ENCODE data around the gene PTPRN.

Gene PTPRN

DNA sequence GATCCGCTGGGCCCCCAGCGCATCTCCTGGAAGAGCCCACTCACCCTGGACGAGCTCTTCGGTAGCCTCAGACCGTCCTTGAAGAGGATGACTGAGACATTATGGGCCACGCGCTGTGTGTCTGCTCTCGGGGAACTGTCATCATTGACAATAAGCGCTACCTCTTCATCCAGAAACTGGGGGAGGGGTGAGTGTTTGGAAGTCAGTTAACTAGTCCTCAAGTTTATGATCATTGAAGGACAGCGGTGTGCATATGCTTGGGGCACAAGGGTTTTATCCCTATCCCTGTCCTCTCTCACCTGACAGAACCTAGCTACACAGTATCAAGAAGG is 63.3 kb downstream of the PTPRN start:
- Histone ChIP-seq H3K4me3 (ENCODE audit: low read depth, low read length) (peak overlapping the region; percentile 95), H3K9me3 (no peaks in the 10 kb centered on the region), H3K27me3 (no peaks in the 10 kb centered on the region), H3K36me3 (no peaks in the 10 kb centered on the region), H3K4me1 (peaks cover 15% of the 10 kb centered on the region)
- DNase-seq: no peak
- TF ChIP-seq, protein P1, sequence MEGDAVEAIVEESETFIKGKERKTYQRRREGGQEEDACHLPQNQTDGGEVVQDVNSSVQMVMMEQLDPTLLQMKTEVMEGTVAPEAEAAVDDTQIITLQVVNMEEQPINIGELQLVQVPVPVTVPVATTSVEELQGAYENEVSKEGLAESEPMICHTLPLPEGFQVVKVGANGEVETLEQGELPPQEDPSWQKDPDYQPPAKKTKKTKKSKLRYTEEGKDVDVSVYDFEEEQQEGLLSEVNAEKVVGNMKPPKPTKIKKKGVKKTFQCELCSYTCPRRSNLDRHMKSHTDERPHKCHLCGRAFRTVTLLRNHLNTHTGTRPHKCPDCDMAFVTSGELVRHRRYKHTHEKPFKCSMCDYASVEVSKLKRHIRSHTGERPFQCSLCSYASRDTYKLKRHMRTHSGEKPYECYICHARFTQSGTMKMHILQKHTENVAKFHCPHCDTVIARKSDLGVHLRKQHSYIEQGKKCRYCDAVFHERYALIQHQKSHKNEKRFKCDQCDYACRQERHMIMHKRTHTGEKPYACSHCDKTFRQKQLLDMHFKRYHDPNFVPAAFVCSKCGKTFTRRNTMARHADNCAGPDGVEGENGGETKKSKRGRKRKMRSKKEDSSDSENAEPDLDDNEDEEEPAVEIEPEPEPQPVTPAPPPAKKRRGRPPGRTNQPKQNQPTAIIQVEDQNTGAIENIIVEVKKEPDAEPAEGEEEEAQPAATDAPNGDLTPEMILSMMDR (IDR thresholded peaks at IDR 0.05; ENCODE audit: low read depth, low read length): no peak

DNA sequence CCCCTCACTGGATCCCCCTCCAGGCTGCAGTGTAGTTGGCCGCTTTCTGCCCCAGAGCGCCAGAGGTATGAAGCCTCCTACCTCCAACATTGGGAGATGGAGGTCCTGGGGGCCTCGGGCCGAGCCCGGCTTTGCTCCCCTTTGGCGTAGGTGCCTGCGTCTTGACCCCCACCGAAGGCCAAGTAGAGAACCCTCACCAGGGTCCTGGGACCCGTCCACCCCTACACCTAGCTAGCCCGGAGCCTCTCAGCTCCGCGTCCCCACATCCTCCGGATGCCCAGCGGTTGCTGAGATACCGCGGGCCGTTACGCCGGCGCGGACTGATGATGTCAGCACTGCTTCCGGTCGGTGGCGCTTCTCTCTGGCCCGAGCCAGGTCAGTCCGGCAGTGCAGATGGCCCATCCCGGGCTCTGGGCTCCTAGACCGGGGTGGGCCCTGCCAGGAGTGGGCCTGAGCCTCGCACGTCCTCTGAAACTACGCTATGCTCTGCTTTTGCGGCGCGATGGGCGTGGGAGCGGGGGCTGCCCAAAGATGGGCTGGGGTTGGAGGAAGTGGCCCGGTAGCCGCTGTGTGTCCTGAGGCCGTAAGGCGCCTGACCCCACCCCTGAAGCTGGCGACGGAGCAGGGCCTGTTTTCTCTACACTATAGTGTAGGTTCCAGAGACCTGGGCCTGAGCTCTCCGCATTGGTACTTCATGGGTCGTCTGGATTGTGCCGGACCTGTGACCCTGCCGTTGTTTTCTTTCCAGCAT is 63.9 kb downstream of the PTPRN start, which contains the start of the genes GLB1L and STK16:
Gene GLB1L (minus strand): TSS at position 297 of the 751 bp plus-strand sequence. CDS start 1,871 bp downstream, outside the sequence.
Gene STK16 (plus strand): TSS at position 332 of the 751 bp plus-strand sequence. CDS start 521 bp downstream, outside the sequence.
- no peaks in the 10 kb centered on the region for H3K36me3 ChIP-seq
- TF ChIP-seq, protein P1 (IDR thresholded peaks at IDR 0.05; ENCODE audit: low read depth, low read length): no peak
- no peaks in the 10 kb centered on the region for H3K9me3 ChIP-seq
- DNase-seq: peak; percentile 94
- H3K4me3 ChIP-seq (ENCODE audit: low read depth, low read length): peak within 1 kb of the TSS; percentile 95
- peaks cover 15% of the 10 kb centered on the region for H3K4me1 ChIP-seq
- H3K27me3 ChIP-seq: no peaks in the 10 kb centered on the region

DNA sequence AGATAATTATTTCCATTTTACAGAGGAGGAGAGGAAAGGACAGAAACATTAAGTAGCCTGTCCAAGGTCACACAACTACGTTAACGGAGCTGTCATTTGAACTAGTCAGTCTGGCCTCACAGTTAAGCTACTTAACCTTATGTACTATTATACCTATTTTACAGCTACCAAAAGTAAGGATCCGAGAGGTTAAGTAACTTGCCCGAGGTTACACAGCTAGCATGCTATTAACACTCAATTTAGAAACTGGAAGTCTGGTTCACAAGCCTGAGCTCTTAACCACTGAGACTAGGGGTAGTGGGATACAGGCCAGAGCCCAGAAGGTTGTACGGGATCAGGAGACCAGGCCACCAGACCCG is 64.4 kb downstream of the PTPRN start:
- Histone ChIP-seq H3K4me3 (ENCODE audit: low read depth, low read length) (peak overlapping the region; percentile 95), H3K9me3 (no peaks in the 10 kb centered on the region), H3K4me1 (peaks cover 10% of the 10 kb centered on the region), H3K36me3 (no peaks in the 10 kb centered on the region), H3K27me3 (no peaks in the 10 kb centered on the region)
- no peak for DNase-seq
- TF ChIP-seq, protein P1 (IDR thresholded peaks at IDR 0.05; ENCODE audit: low read depth, low read length): 0 out of 2 replicates have a peak, but pooled peaks have one; percentile 14

DNA sequence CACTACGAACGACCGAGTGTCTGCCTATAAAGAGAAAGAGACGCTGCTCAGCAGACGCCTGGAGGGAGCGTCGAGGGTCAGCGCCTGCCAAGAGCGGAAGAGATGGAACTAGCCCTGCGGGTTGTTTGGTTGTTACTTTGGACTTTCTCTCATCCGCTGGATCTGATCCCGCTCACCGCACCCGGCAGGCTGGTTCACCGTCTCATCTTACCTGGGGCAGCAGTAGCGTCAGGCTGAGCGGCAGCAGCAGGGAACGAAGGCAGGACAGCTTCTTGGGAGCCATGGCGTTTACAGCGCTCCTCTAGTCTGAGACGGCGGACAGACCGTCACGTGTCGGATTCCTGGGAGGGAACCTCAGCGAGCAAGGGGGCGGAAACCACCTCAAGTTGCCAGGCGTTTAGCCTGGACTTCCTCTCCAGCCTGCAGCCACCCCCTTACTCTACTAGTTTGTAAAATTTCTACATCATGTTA is 65.9 kb downstream of the PTPRN start:
- no peaks in the 10 kb centered on the region for H3K36me3 ChIP-seq
- H3K4me3 ChIP-seq (ENCODE audit: low read depth, low read length): no peak overlapping the region
- no peak for DNase-seq
- no peaks in the 10 kb centered on the region for H3K27me3 ChIP-seq
- TF ChIP-seq, protein P1 (IDR thresholded peaks at IDR 0.05; ENCODE audit: low read depth, low read length): no peak
- no peaks in the 10 kb centered on the region for H3K4me1 ChIP-seq
- H3K9me3 ChIP-seq: no peaks in the 10 kb centered on the region
